Prostate gland (tissue), 2 donors: ENCODE data around the gene HEATR5B. TPM values are rescaled to one million over a fixed set of nuclear protein-coding genes. Genes with fewer than 3 reads are reported as not detected.

Experiments used
- DNase-seq: peaks from one replicate; pipeline ENCODE4 v3.0.0-alpha.2; 2019; ENCODE audit warnings: low spot score
- H3K27ac ChIP-seq, 2 donors: fragments of 200-600 bp; sonication (generic); 2 replicates each; pipeline ENCODE4 v1.5.1; 2017 to 2019
- H3K27me3 ChIP-seq: fragments of 200-600 bp; sonication (generic); replicated peaks from 2 replicates; pipeline ENCODE4 v1.5.1; 2019; ENCODE audit not compliant: insufficient read depth
- H3K36me3 ChIP-seq, 2 donors: fragments of 200-600 bp; sonication (generic); 1 replicate in 1 of 2; 2 replicates in 1 of 2; pipeline versions ENCODE4 v1.5.1 to v1.8.1; 2017 to 2019
- H3K4me1 ChIP-seq: fragments of 200-600 bp; sonication (generic); replicated peaks from 2 replicates; pipeline ENCODE4 v1.5.1; 2019
- H3K4me3 ChIP-seq, 2 donors: fragments of 200-600 bp; sonication (generic); 2 replicates each; pipeline ENCODE4 v1.5.1; 2017 to 2019
- H3K9me3 ChIP-seq: fragments of 200-600 bp; sonication (generic); 2 replicates; pipeline ENCODE4 v1.5.1; 2017
- POLR2A ChIP-seq: fragments of 450-650 bp; IDR thresholded peaks from one replicate; pipeline ENCODE4 v1.6.1; 2016; ENCODE audit warnings: antibody characterized with exemption, mild to moderate bottlenecking
- POLR2AphosphoS5 ChIP-seq: sonication (generic); formaldehyde crosslinking; IDR thresholded peaks from one replicate; pipeline ENCODE4 v1.6.1; 2017; ENCODE audit warnings: antibody characterized with exemption
- WGBS: methylation state at CpG from one replicate; pipeline ENCODE4 v1.1.5; 2018; 5-methylcytosine and 5-hydroxymethylcytosine counted together
- intact Hi-C: fragments of 100-400 bp; cut with DNase I; formaldehyde crosslinking; loops from one replicate; pipeline ENCODE4 v1.14.2; 2022
- total RNA-seq, 2 donors: library from RNA; depleted of rRNA; stranded (reverse); fragments of >200 nt; gene quantifications; one replicate each; pipeline ENCODE4 v1.1.0, GENCODE V29; 2016
- TF ChIP-seq, protein P1 (sequence below), 4 experiments: fragments of 200-600 bp in 2 of 4; fragments of 450-650 bp in 2 of 4; sonication (generic) in 2 of 4; IDR thresholded peaks; 1 replicate in 3 of 4; 2 replicates in 1 of 4; pipeline ENCODE4 v1.5.1; 2016 to 2019; ENCODE audit warnings: antibody characterized with exemption in 4 of 4, mild to moderate bottlenecking in 2 of 4, moderate library complexity in 2 of 4

Gene HEATR5B
- total RNA-seq, 2 donors from 2014 or later = 31.1 to 37.4 TPM

DNA sequence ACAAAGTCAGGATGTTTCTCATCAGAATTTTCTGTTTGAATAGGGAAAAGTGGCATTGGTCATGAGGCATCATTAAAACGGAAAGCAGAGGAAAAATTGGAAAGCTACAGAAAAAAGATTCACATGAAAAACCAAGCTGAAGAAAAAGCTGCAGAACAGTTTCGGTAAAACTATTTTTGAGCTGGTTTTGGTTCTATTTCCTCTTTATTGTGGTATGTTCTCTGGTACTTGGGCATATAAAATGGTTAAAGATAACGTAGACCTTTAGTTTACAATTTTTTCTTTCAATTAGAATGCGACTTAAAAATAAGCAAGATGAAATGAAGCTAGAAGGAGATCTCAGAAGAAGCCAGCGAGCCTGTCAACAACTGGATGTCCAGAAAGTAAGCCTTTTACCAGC, 7.7 kb upstream of the HEATR5B start:
- no peak for TF ChIP-seq POLR2AphosphoS5
- no peak for TF ChIP-seq POLR2A
- TF ChIP-seq, protein P1, sequence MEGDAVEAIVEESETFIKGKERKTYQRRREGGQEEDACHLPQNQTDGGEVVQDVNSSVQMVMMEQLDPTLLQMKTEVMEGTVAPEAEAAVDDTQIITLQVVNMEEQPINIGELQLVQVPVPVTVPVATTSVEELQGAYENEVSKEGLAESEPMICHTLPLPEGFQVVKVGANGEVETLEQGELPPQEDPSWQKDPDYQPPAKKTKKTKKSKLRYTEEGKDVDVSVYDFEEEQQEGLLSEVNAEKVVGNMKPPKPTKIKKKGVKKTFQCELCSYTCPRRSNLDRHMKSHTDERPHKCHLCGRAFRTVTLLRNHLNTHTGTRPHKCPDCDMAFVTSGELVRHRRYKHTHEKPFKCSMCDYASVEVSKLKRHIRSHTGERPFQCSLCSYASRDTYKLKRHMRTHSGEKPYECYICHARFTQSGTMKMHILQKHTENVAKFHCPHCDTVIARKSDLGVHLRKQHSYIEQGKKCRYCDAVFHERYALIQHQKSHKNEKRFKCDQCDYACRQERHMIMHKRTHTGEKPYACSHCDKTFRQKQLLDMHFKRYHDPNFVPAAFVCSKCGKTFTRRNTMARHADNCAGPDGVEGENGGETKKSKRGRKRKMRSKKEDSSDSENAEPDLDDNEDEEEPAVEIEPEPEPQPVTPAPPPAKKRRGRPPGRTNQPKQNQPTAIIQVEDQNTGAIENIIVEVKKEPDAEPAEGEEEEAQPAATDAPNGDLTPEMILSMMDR (IDR thresholded peaks at IDR 0.05) = no peak
- Histone ChIP-seq H3K36me3 (no peaks in the 10 kb centered on the region), H3K27ac (no peak overlapping the region), H3K4me1 (no peaks in the 10 kb centered on the region), H3K27me3 (no peaks in the 10 kb centered on the region), H3K9me3 (no peaks in the 10 kb centered on the region), H3K4me3 (no peak overlapping the region)
- WGBS = 86% methylated on average over 5 of the region's 5 CpGs
- DNase-seq = no peak
- intact Hi-C loops = no loop called here

DNA sequence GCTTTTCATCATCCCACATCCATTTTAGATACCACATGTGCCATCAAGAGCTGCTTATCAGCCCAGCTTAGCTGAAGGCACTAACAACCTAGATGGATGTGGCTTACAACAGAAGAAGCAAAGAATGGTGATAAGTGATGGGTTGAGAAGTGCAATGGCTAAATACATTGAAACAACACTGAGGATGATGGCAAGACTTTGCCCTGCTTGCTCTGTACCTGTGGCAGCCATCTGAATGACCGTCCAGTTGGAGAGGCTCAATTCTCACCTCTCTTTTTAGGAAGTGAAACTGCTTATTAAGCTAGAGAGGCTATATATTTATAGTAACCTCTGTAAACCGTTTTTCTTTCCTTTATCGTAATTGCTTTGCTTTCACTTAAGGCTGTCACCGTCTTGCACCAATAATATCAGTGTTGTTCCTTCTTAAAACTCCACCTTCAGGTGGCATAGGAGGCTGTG, 5.9 kb upstream of the HEATR5B start:
- DNase-seq = no peak
- Histone ChIP-seq H3K9me3 (no peaks in the 10 kb centered on the region), H3K27me3 (no peaks in the 10 kb centered on the region), H3K4me3 (no peak overlapping the region), H3K4me1 (no peaks in the 10 kb centered on the region), H3K27ac (no peak overlapping the region), H3K36me3 (no peaks in the 10 kb centered on the region)
- intact Hi-C loops = no loop called here
- TF ChIP-seq, protein P1 (IDR thresholded peaks at IDR 0.05) = no peak
- TF ChIP-seq POLR2AphosphoS5 (no peak), POLR2A (no peak)
- 88% methylated on average over 4 of the region's 4 CpGs for WGBS

- intact Hi-C loops = no loop called here
- TF ChIP-seq POLR2A (no peak), POLR2AphosphoS5 (no peak)
- TF ChIP-seq, protein P1 (IDR thresholded peaks at IDR 0.05) = no peak
Observed at GRCh38 chr2:37085731-37086147, 1.6 kb upstream of the HEATR5B start.

GRCh38 chr2:37084797-37085196, 625 bp upstream of the HEATR5B start:
- intact Hi-C loops = no loop called here
- Histone ChIP-seq H3K36me3 (no peaks in the 10 kb centered on the region), H3K4me3 (peak overlapping the region; percentile 73 to 82), H3K27ac (peak overlapping the region; percentile 48 to 81), H3K9me3 (no peaks in the 10 kb centered on the region), H3K27me3 (no peaks in the 10 kb centered on the region), H3K4me1 (no peaks in the 10 kb centered on the region)
- 2% methylated on average over 10 of the region's 10 CpGs for WGBS
- TF ChIP-seq POLR2A (no peak), POLR2AphosphoS5 (no peak)
- TF ChIP-seq, protein P1 (IDR thresholded peaks at IDR 0.05) = no peak
- DNase-seq = no peak

More at GRCh38 chr2:37085731-37086147, 1.6 kb upstream of the HEATR5B start:
- H3K27ac ChIP-seq = no peak overlapping the region
- no peaks in the 10 kb centered on the region for H3K9me3 ChIP-seq
- no peak overlapping the region for H3K4me3 ChIP-seq
- WGBS = 52% methylated on average over 1 of the region's 1 CpG
- no peaks in the 10 kb centered on the region for H3K36me3 ChIP-seq
- no peaks in the 10 kb centered on the region for H3K27me3 ChIP-seq
- no peak for DNase-seq
- H3K4me1 ChIP-seq = no peaks in the 10 kb centered on the region

GRCh38 chr2:37080689-37081088, 3.5 kb downstream of the HEATR5B start:
- TF ChIP-seq, protein P1 (IDR thresholded peaks at IDR 0.05) = no peak
- TF ChIP-seq POLR2A (no peak), POLR2AphosphoS5 (no peak)
- Histone ChIP-seq H3K27me3 (no peaks in the 10 kb centered on the region), H3K4me1 (no peaks in the 10 kb centered on the region), H3K9me3 (no peaks in the 10 kb centered on the region), H3K4me3 (no peak overlapping the region), H3K27ac (no peak overlapping the region), H3K36me3 (no peaks in the 10 kb centered on the region)
- DNase-seq = no peak
- WGBS = 38% methylated on average over 3 of the region's 3 CpGs
- intact Hi-C loops = no loop called here
